Trophoblast cell (in vitro differentiated cells and primary cell): ENCODE measurements around the gene VSIG10L2.
A peak's percentile ranks its signal among the peaks of the same experiment; 100 is the strongest.

Experiments used
- DNase-seq, 2 donors: peaks; one replicate each; pipeline ENCODE4 v3.0.0-alpha.2; 2016
- H2AFZ ChIP-seq: 2 replicates; pipeline ENCODE4 v1.6.1; 2013; ENCODE audit warnings: low read length, moderate library complexity, mild to moderate bottlenecking; ENCODE audit not compliant: insufficient read depth, poor library complexity
- H2AK5ac ChIP-seq: 2 replicates; pipeline ENCODE4 v1.6.1; 2013; ENCODE audit warnings: mild to moderate bottlenecking, low read length
- H2BK120ac ChIP-seq: 2 replicates; pipeline ENCODE4 v1.6.1; 2013; ENCODE audit warnings: low read length, mild to moderate bottlenecking, moderate library complexity; ENCODE audit not compliant: insufficient read depth, poor library complexity
- H2BK12ac ChIP-seq: 2 replicates; pipeline ENCODE4 v1.6.1; 2013; ENCODE audit warnings: mild to moderate bottlenecking, low read length, moderate library complexity
- H2BK5ac ChIP-seq: 2 replicates; pipeline ENCODE4 v1.6.1; 2013; ENCODE audit warnings: low read length, low read depth, moderate library complexity, mild to moderate bottlenecking; ENCODE audit not compliant: poor library complexity
- H3K14ac ChIP-seq: 2 replicates; pipeline ENCODE4 v1.6.1; 2013; ENCODE audit warnings: mild to moderate bottlenecking, low read length
- H3K18ac ChIP-seq: 2 replicates; pipeline ENCODE4 v1.6.1; 2013; ENCODE audit warnings: mild to moderate bottlenecking, low read length
- H3K23ac ChIP-seq: 2 replicates; pipeline ENCODE4 v1.6.1; 2013; ENCODE audit warnings: low read length
- H3K27ac ChIP-seq: 2 replicates; pipeline ENCODE4 v1.5.1; 2013; ENCODE audit warnings: low read depth, mild to moderate bottlenecking, inconsistent platforms, low read length, moderate library complexity
- H3K27me3 ChIP-seq: 2 replicates; pipeline ENCODE4 v1.6.1; 2013; ENCODE audit warnings: inconsistent platforms, mild to moderate bottlenecking, low read length, moderate library complexity; ENCODE audit not compliant: insufficient read depth
- H3K36me3 ChIP-seq, 2 experiments: 1 replicate in 1 of 2; 2 replicates in 1 of 2; pipeline ENCODE4 v1.6.1; 2013; ENCODE audit warnings: low read length in 2 of 2, mild to moderate bottlenecking in 2 of 2, moderate library complexity in 1 of 2; ENCODE audit not compliant: insufficient read depth in 2 of 2, control insufficient read depth in 1 of 2
- H3K4ac ChIP-seq: 2 replicates; pipeline ENCODE4 v1.6.1; 2013; ENCODE audit warnings: low read depth, mild to moderate bottlenecking, low read length, moderate library complexity
- H3K4me1 ChIP-seq, 2 experiments: 1 replicate in 1 of 2; 2 replicates in 1 of 2; pipeline ENCODE4 v1.6.1; 2013; ENCODE audit warnings: low read length in 2 of 2, mild to moderate bottlenecking in 2 of 2, moderate library complexity in 1 of 2; ENCODE audit not compliant: insufficient read depth in 2 of 2, control insufficient read depth in 1 of 2
- H3K4me2 ChIP-seq: 2 replicates; pipeline ENCODE4 v1.6.1; 2013; ENCODE audit warnings: inconsistent platforms, mild to moderate bottlenecking, low read length, moderate library complexity
- H3K4me3 ChIP-seq: 2 replicates; pipeline ENCODE4 v1.5.1; 2013; ENCODE audit warnings: mild to moderate bottlenecking, low read depth, low read length, inconsistent platforms
- H3K79me1 ChIP-seq: one replicate; pipeline ENCODE4 v1.6.1; 2013; ENCODE audit warnings: low read length
- H3K79me2 ChIP-seq: 2 replicates; pipeline ENCODE4 v1.6.1; 2013; ENCODE audit warnings: low read length, mild to moderate bottlenecking; ENCODE audit not compliant: control insufficient read depth, insufficient read depth, poor library complexity
- H3K9ac ChIP-seq: 2 replicates; pipeline ENCODE4 v1.6.1; 2013; ENCODE audit warnings: mild to moderate bottlenecking, low read length
- H3K9me3 ChIP-seq: 2 replicates; pipeline ENCODE4 v1.6.1; 2013; ENCODE audit warnings: low read depth, mild to moderate bottlenecking, control low read depth, inconsistent platforms, low read length; ENCODE audit not compliant: insufficient read depth
- H4K12ac ChIP-seq: 2 replicates; pipeline ENCODE4 v1.6.1; 2013; ENCODE audit warnings: low read depth, mild to moderate bottlenecking, low read length, moderate library complexity
- H4K8ac ChIP-seq: 2 replicates; pipeline ENCODE4 v1.6.1; 2013; ENCODE audit warnings: low read depth, mild to moderate bottlenecking, low read length, moderate library complexity
- H4K91ac ChIP-seq: one replicate; pipeline ENCODE4 v1.6.1; 2013; ENCODE audit warnings: low read depth, mild to moderate bottlenecking, low read length, moderate library complexity
- WGBS: extraction: QIAGEN DNeasy Blood & Tissue Kit; methylation state at CpG from one replicate; pipeline ENCODE4 v1.1.7; 2013; ENCODE audit warnings: missing lambda C conversion rate; ENCODE audit not compliant: insufficient read length, insufficient coverage; ENCODE audit errors: extremely low coverage; 5-methylcytosine and 5-hydroxymethylcytosine counted together

Gene VSIG10L2

GRCh38 chr11:125954945-125955640 lies 9.2 kb downstream of the VSIG10L2 start:
- no peak overlapping the region for H3K14ac ChIP-seq
- no CpG with 5 or more reads among the region's 15 CpGs for WGBS
- no peak overlapping the region for H3K18ac ChIP-seq
- H3K27ac ChIP-seq = no peak overlapping the region
- no peak overlapping the region for H3K4me3 ChIP-seq
- no peak overlapping the region for H2AK5ac ChIP-seq
- H3K4ac ChIP-seq = no peak overlapping the region
- H3K36me3 ChIP-seq = peaks cover 48 to 57% of the 10 kb centered on the region in 2 experiments
- no peak overlapping the region for H3K4me2 ChIP-seq
- H3K23ac ChIP-seq = no peak overlapping the region
- no peak overlapping the region for H4K12ac ChIP-seq
- H4K8ac ChIP-seq = no peak overlapping the region
- H2BK120ac ChIP-seq = no peak overlapping the region
- H2BK5ac ChIP-seq = no peak overlapping the region
- no peaks in the 10 kb centered on the region for H3K9me3 ChIP-seq
- no peaks in the 10 kb centered on the region for H3K27me3 ChIP-seq
- H4K91ac ChIP-seq = no peak overlapping the region
- no peak overlapping the region for H3K9ac ChIP-seq
- H2AFZ ChIP-seq = no peak overlapping the region
- H3K79me2 ChIP-seq = no peaks in the 10 kb centered on the region
- peaks cover 14 to 24% of the 10 kb centered on the region in 2 experiments for H3K4me1 ChIP-seq
- DNase-seq = no peak
- H2BK12ac ChIP-seq = no peak overlapping the region
- H3K79me1 ChIP-seq = peaks cover 6% of the 10 kb centered on the region

GRCh38 chr11:125955856-125956255 lies 10.0 kb downstream of the VSIG10L2 start:
- Histone ChIP-seq H3K9me3 (no peaks in the 10 kb centered on the region), H3K4me1 (peaks cover 11 to 22% of the 10 kb centered on the region in 2 experiments), H3K36me3 (peaks cover 54 to 61% of the 10 kb centered on the region in 2 experiments), H4K91ac (no peak overlapping the region), H3K9ac (no peak overlapping the region), H2BK5ac (no peak overlapping the region), H4K8ac (no peak overlapping the region), H3K4me3 (no peak overlapping the region), H3K4ac (no peak overlapping the region), H3K79me2 (no peaks in the 10 kb centered on the region), H2AFZ (no peak overlapping the region), H3K27ac (no peak overlapping the region), H2AK5ac (no peak overlapping the region), H3K14ac (no peak overlapping the region), H3K23ac (no peak overlapping the region), H3K4me2 (no peak overlapping the region), H2BK120ac (no peak overlapping the region), H3K27me3 (no peaks in the 10 kb centered on the region), H4K12ac (no peak overlapping the region), H3K79me1 (peaks cover 4% of the 10 kb centered on the region), H2BK12ac (no peak overlapping the region), H3K18ac (no peak overlapping the region)
- no peak for DNase-seq
- WGBS = no CpG with 5 or more reads among the region's 2 CpGs

GRCh38 chr11:125956391-125957134 lies 10.7 kb downstream of the VSIG10L2 start:
- no peak for DNase-seq
- H4K8ac ChIP-seq = no peak overlapping the region
- no peak overlapping the region for H3K4me3 ChIP-seq
- H3K9me3 ChIP-seq = no peaks in the 10 kb centered on the region
- peaks cover 7 to 16% of the 10 kb centered on the region in 2 experiments for H3K4me1 ChIP-seq
- H2BK5ac ChIP-seq = no peak overlapping the region
- H3K9ac ChIP-seq = no peak overlapping the region
- no peak overlapping the region for H4K12ac ChIP-seq
- peaks cover 2% of the 10 kb centered on the region for H3K79me1 ChIP-seq
- H2BK12ac ChIP-seq = no peak overlapping the region
- H2AFZ ChIP-seq = no peak overlapping the region
- H3K18ac ChIP-seq = no peak overlapping the region
- no peak overlapping the region for H3K23ac ChIP-seq
- H4K91ac ChIP-seq = peak overlapping the region; percentile 51
- peak overlapping the region; percentile 24 for H3K27ac ChIP-seq
- H3K36me3 ChIP-seq = peaks cover 55 to 59% of the 10 kb centered on the region in 2 experiments
- no peak overlapping the region for H2AK5ac ChIP-seq
- whole genome bisulfite sequencing = no CpG with 5 or more reads among the region's 22 CpGs
- peak overlapping the region; percentile 42 for H3K14ac ChIP-seq
- H2BK120ac ChIP-seq = no peak overlapping the region
- H3K79me2 ChIP-seq = no peaks in the 10 kb centered on the region
- no peaks in the 10 kb centered on the region for H3K27me3 ChIP-seq
- peak overlapping the region; percentile 30 for H3K4ac ChIP-seq
- no peak overlapping the region for H3K4me2 ChIP-seq

GRCh38 chr11:125957618-125958332 lies 11.9 kb downstream of the VSIG10L2 start:
- no peak overlapping the region for H4K91ac ChIP-seq
- no peaks in the 10 kb centered on the region for H3K9me3 ChIP-seq
- H3K9ac ChIP-seq = no peak overlapping the region
- no peak overlapping the region for H3K14ac ChIP-seq
- no peak overlapping the region for H2BK5ac ChIP-seq
- H3K27ac ChIP-seq = no peak overlapping the region
- no peak overlapping the region for H3K4ac ChIP-seq
- no peaks in the 10 kb centered on the region for H3K79me1 ChIP-seq
- no peak overlapping the region for H3K18ac ChIP-seq
- H3K4me2 ChIP-seq = no peak overlapping the region
- no peak for DNase-seq
- no peak overlapping the region for H4K12ac ChIP-seq
- H3K23ac ChIP-seq = no peak overlapping the region
- H3K27me3 ChIP-seq = no peaks in the 10 kb centered on the region
- H3K36me3 ChIP-seq = peaks cover 54 to 57% of the 10 kb centered on the region in 2 experiments
- H2BK12ac ChIP-seq = no peak overlapping the region
- H3K79me2 ChIP-seq = no peaks in the 10 kb centered on the region
- WGBS = no CpG with 5 or more reads among the region's 14 CpGs
- H4K8ac ChIP-seq = no peak overlapping the region
- H2AFZ ChIP-seq = peak overlapping the region; percentile 0
- H3K4me1 ChIP-seq = peaks cover 3 to 12% of the 10 kb centered on the region in 2 experiments
- no peak overlapping the region for H3K4me3 ChIP-seq
- H2AK5ac ChIP-seq = no peak overlapping the region
- no peak overlapping the region for H2BK120ac ChIP-seq
